Mesenchymal stem cell (in vitro differentiated cells and primary cell): ENCODE results near the gene MMS19.

Experiments
- DNase-seq: peaks from one replicate; pipeline ENCODE4 v3.0.0-alpha.2; 2013
- H2AFZ ChIP-seq: one replicate; pipeline ENCODE4 v1.6.1; 2013; ENCODE audit warnings: low read depth, mild to moderate bottlenecking, control low read depth, inconsistent platforms, low read length, moderate library complexity
- H2AK5ac ChIP-seq: 2 replicates; pipeline ENCODE4 v1.6.1; 2013; ENCODE audit warnings: low read length, moderate library complexity, mild to moderate bottlenecking, inconsistent platforms; ENCODE audit not compliant: severe bottlenecking
- H2BK120ac ChIP-seq: one replicate; pipeline ENCODE4 v1.6.1; 2013; ENCODE audit warnings: low read depth, mild to moderate bottlenecking, inconsistent platforms, low read length, moderate library complexity
- H2BK12ac ChIP-seq, 2 experiments: one replicate each; pipeline ENCODE4 v1.6.1; 2013; ENCODE audit warnings: inconsistent platforms in 2 of 2, low read length in 2 of 2, mild to moderate bottlenecking in 2 of 2, moderate library complexity in 2 of 2, control low read depth in 1 of 2
- H2BK15ac ChIP-seq: one replicate; pipeline ENCODE4 v1.6.1; 2013; ENCODE audit warnings: mild to moderate bottlenecking, low read depth, inconsistent platforms; ENCODE audit not compliant: poor library complexity, severe bottlenecking
- H2BK5ac ChIP-seq: 2 replicates; pipeline ENCODE4 v1.6.1; 2013; ENCODE audit warnings: low read depth, mild to moderate bottlenecking, low read length, control low read depth, inconsistent platforms; ENCODE audit not compliant: poor library complexity, severe bottlenecking
- H3K14ac ChIP-seq, 2 experiments: one replicate each; pipeline ENCODE4 v1.6.1; 2013; ENCODE audit warnings: inconsistent platforms in 2 of 2, low read length in 2 of 2, control low read depth in 1 of 2, mild to moderate bottlenecking in 1 of 2, moderate library complexity in 1 of 2
- H3K18ac ChIP-seq, 2 experiments: one replicate each; pipeline ENCODE4 v1.6.1; 2013; ENCODE audit warnings: inconsistent platforms in 2 of 2, low read length in 2 of 2, control low read depth in 1 of 2, low read depth in 1 of 2, mild to moderate bottlenecking in 1 of 2
- H3K23ac ChIP-seq, 2 experiments: one replicate each; pipeline ENCODE4 v1.6.1; 2013; ENCODE audit warnings: inconsistent platforms in 2 of 2, low read length in 2 of 2, mild to moderate bottlenecking in 2 of 2, moderate library complexity in 2 of 2, control low read depth in 1 of 2
- H3K27ac ChIP-seq: 2 replicates; pipeline ENCODE4 v1.5.1; 2013; ENCODE audit warnings: mild to moderate bottlenecking, moderate library complexity, low read length, control low read depth, inconsistent platforms; ENCODE audit not compliant: poor library complexity, severe bottlenecking
- H3K27me3 ChIP-seq, 2 experiments: 2 replicates each; pipeline versions ENCODE4 v1.6.1 to v1.7.0; 2013; ENCODE audit warnings: low read length in 2 of 2, mild to moderate bottlenecking in 2 of 2, moderate library complexity in 2 of 2, control low read depth in 1 of 2, inconsistent platforms in 1 of 2; ENCODE audit not compliant: control insufficient read depth in 1 of 2, insufficient read depth in 1 of 2
- H3K36me3 ChIP-seq, 2 experiments: 2 replicates each; pipeline versions ENCODE4 v1.6.1 to v1.7.0; 2013; ENCODE audit warnings: low read length in 2 of 2, control low read depth in 1 of 2, inconsistent platforms in 1 of 2, low read depth in 1 of 2, mild to moderate bottlenecking in 1 of 2; ENCODE audit not compliant: insufficient read depth in 2 of 2, control insufficient read depth in 1 of 2
- H3K4ac ChIP-seq, 2 experiments: one replicate each; pipeline ENCODE4 v1.6.1; 2013; ENCODE audit warnings: inconsistent platforms in 2 of 2, low read length in 2 of 2, mild to moderate bottlenecking in 2 of 2, moderate library complexity in 2 of 2, control low read depth in 1 of 2, low read depth in 1 of 2
- H3K4me1 ChIP-seq: 2 replicates; pipeline ENCODE4 v1.6.1; 2013; ENCODE audit warnings: low read depth, low read length, control low read depth; ENCODE audit not compliant: control insufficient read depth, insufficient read depth
- H3K4me2 ChIP-seq: 2 replicates; pipeline ENCODE4 v1.6.1; 2013; ENCODE audit warnings: low read length, mild to moderate bottlenecking, inconsistent platforms; ENCODE audit not compliant: poor library complexity, severe bottlenecking
- H3K4me3 ChIP-seq, 2 experiments: 2 replicates each; pipeline versions ENCODE4 v1.5.1 to v1.7.0; 2013; ENCODE audit warnings: low read length in 2 of 2, mild to moderate bottlenecking in 2 of 2, control low read depth in 1 of 2, low read depth in 1 of 2; ENCODE audit not compliant: insufficient read depth in 1 of 2
- H3K79me1 ChIP-seq: replicated peaks from 2 replicates; pipeline ENCODE4 v1.6.1; 2013; ENCODE audit warnings: mild to moderate bottlenecking, control low read depth, low read length, inconsistent platforms; ENCODE audit not compliant: poor library complexity, severe bottlenecking
- H3K9ac ChIP-seq: 2 replicates; pipeline ENCODE4 v1.7.0; 2013; ENCODE audit warnings: mild to moderate bottlenecking, low read length, moderate library complexity
- H3K9me3 ChIP-seq: 2 replicates; pipeline ENCODE4 v1.7.0; 2013; ENCODE audit warnings: mild to moderate bottlenecking, low read length; ENCODE audit not compliant: control insufficient read depth
- H4K8ac ChIP-seq: one replicate; pipeline ENCODE4 v1.6.1; 2013; ENCODE audit warnings: inconsistent platforms, mild to moderate bottlenecking, low read length, moderate library complexity
- H4K91ac ChIP-seq: one replicate; pipeline ENCODE4 v1.6.1; 2013; ENCODE audit warnings: mild to moderate bottlenecking, low read length, inconsistent platforms
- WGBS: methylation state at CpG from one replicate; pipeline ENCODE4 v1.1.7; 2013; ENCODE audit warnings: mixed read lengths; 5-methylcytosine and 5-hydroxymethylcytosine counted together

The MMS19 gene

GRCh38 chr10:97452352-97452751 lies 45.9 kb downstream of the MMS19 start:
- H4K8ac ChIP-seq: no peak overlapping the region
- no peak overlapping the region for H3K27ac ChIP-seq
- peaks cover 52 to 78% of the 10 kb centered on the region in 2 experiments for H3K36me3 ChIP-seq
- no peak overlapping the region for H2BK5ac ChIP-seq
- H2AK5ac ChIP-seq: no peak overlapping the region
- H3K4ac ChIP-seq: no peak overlapping the region
- H3K27me3 ChIP-seq: no peaks in the 10 kb centered on the region
- no peak overlapping the region for H2AFZ ChIP-seq
- no peak overlapping the region for H4K91ac ChIP-seq
- H3K79me1 ChIP-seq: peaks cover 16% of the 10 kb centered on the region
- no peak overlapping the region for H2BK15ac ChIP-seq
- no peaks in the 10 kb centered on the region for H3K9me3 ChIP-seq
- DNase-seq: no peak
- no peak overlapping the region for H3K4me3 ChIP-seq
- H3K14ac ChIP-seq: no peak overlapping the region
- peaks cover 10% of the 10 kb centered on the region for H3K4me1 ChIP-seq
- H2BK12ac ChIP-seq: no peak overlapping the region
- no peak overlapping the region for H3K23ac ChIP-seq
- no peak overlapping the region for H3K4me2 ChIP-seq
- 96% methylated on average over 6 of the region's 6 CpGs for WGBS
- H2BK120ac ChIP-seq: no peak overlapping the region
- H3K18ac ChIP-seq: no peak overlapping the region
- H3K9ac ChIP-seq: no peak overlapping the region

- no peak overlapping the region for H3K23ac ChIP-seq
- no peak overlapping the region for H4K8ac ChIP-seq
- H4K91ac ChIP-seq: no peak overlapping the region
- H3K27me3 ChIP-seq: no peaks in the 10 kb centered on the region
- peaks cover 16% of the 10 kb centered on the region for H3K79me1 ChIP-seq
- H3K14ac ChIP-seq: no peak overlapping the region
- H2AK5ac ChIP-seq: no peak overlapping the region
- H3K4me3 ChIP-seq: no peak overlapping the region
- H3K18ac ChIP-seq: no peak overlapping the region
- H3K27ac ChIP-seq: no peak overlapping the region
- no peak overlapping the region for H3K4ac ChIP-seq
- no peak overlapping the region for H2BK15ac ChIP-seq
- no peak overlapping the region for H2AFZ ChIP-seq
- no peak overlapping the region for H2BK12ac ChIP-seq
- WGBS: 95% methylated on average over 17 of the region's 17 CpGs
- H3K4me1 ChIP-seq: peaks cover 16% of the 10 kb centered on the region
- peaks cover 45 to 71% of the 10 kb centered on the region in 2 experiments for H3K36me3 ChIP-seq
- DNase-seq: no peak
- no peak overlapping the region for H3K9ac ChIP-seq
- H3K9me3 ChIP-seq: no peaks in the 10 kb centered on the region
- no peak overlapping the region for H2BK5ac ChIP-seq
- H3K4me2 ChIP-seq: no peak overlapping the region
- H2BK120ac ChIP-seq: no peak overlapping the region
Measured at GRCh38 chr10:97451605-97452004, 46.6 kb downstream of the MMS19 start.

- 100% methylated on average over 1 of the region's 2 CpGs for WGBS
- Histone ChIP-seq H3K27me3 (no peaks in the 10 kb centered on the region), H2AK5ac (no peak overlapping the region), H2BK120ac (no peak overlapping the region), H3K18ac (no peak overlapping the region), H4K91ac (no peak overlapping the region), H2BK12ac (no peak overlapping the region), H3K14ac (no peak overlapping the region), H3K4ac (no peak overlapping the region), H3K9me3 (no peaks in the 10 kb centered on the region), H3K79me1 (peaks cover 16% of the 10 kb centered on the region), H3K4me3 (no peak overlapping the region), H3K4me1 (peaks cover 16% of the 10 kb centered on the region), H2AFZ (no peak overlapping the region), H3K23ac (no peak overlapping the region), H2BK5ac (no peak overlapping the region), H3K9ac (no peak overlapping the region), H4K8ac (no peak overlapping the region), H2BK15ac (no peak overlapping the region), H3K4me2 (no peak overlapping the region), H3K36me3 (peaks cover 40 to 63% of the 10 kb centered on the region in 2 experiments), H3K27ac (no peak overlapping the region)
- no peak for DNase-seq
Measured at GRCh38 chr10:97450828-97451227, 47.4 kb downstream of the MMS19 start.

- H3K4ac ChIP-seq: peak within 1 kb of the TSS in 1 of 2 experiments; percentile 95
- H2BK120ac ChIP-seq: peak within 1 kb of the TSS; percentile 36
- H3K36me3 ChIP-seq: peaks cover 14 to 34% of the 10 kb centered on the region in 2 experiments
- H3K23ac ChIP-seq: peak within 1 kb of the TSS in 1 of 2 experiments; percentile 98
- H3K14ac ChIP-seq: peak within 1 kb of the TSS in 1 of 2 experiments; percentile 97
- peak within 1 kb of the TSS; percentile 69 for H3K4me2 ChIP-seq
- H3K9me3 ChIP-seq: no peaks in the 10 kb centered on the region
- peak within 1 kb of the TSS; percentile 95 for H2AFZ ChIP-seq
- H2BK5ac ChIP-seq: no peak within 1 kb of the TSS
- peak within 1 kb of the TSS; percentile 64 for H3K27ac ChIP-seq
- peak within 1 kb of the TSS; percentile 77 for H4K8ac ChIP-seq
- H3K9ac ChIP-seq: peak within 1 kb of the TSS; percentile 91
- peak within 1 kb of the TSS; percentile 84 for H2BK15ac ChIP-seq
- under 1% methylated on average over 54 of the region's 66 CpGs for WGBS
- H2AK5ac ChIP-seq: peak within 1 kb of the TSS; percentile 45
- peaks cover 23% of the 10 kb centered on the region for H3K79me1 ChIP-seq
- H3K4me3 ChIP-seq: peak within 1 kb of the TSS; percentile 90 to 96
- H2BK12ac ChIP-seq: peak within 1 kb of the TSS in 1 of 2 experiments; percentile 3
- H4K91ac ChIP-seq: peak within 1 kb of the TSS; percentile 84
- no peaks in the 10 kb centered on the region for H3K27me3 ChIP-seq
- peak within 1 kb of the TSS; percentile 86 to 95 for H3K18ac ChIP-seq
- peak; percentile 97 for DNase-seq
- peaks cover 9% of the 10 kb centered on the region for H3K4me1 ChIP-seq
Measured at GRCh38 chr10:97445722-97446639, 52.2 kb downstream of the MMS19 start, which contains the start of the genes EXOSC1 and ZDHHC16. TSS of gene EXOSC1 (minus strand) at chr10:97446006. CDS start at chr10:97445985, 21 bp downstream. TSS of gene ZDHHC16 (plus strand) at chr10:97446175. CDS start at chr10:97451676, 5,501 bp downstream.
